SW 1271 (cell line): ENCODE results near the gene KRT35.

ENCODE experiments used
- DNase-seq, 2 experiments: peaks; one replicate each; lab custom pipeline; 2025; lab: John Stamatoyannopoulos, UW

KRT35 gene

DNA sequence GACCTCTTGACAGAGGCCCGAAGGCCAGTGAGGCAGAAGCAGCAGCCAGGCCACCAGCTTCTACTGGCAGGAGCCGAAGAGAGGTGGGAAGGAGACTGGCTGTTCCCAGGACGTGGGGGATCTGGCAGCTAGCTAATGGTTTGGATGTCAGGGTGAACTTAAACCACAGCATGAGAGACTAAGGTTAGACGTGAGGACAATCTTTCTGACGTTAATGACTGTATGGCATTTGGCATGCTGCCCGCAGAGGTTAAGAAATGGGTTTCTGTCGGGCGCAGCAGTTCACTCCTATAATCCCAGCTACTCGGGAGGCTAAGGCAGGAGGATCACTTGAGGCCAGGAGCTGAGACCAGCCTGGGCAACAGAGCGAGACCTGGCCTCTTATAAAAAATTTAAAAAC, 30.8 kb upstream of the KRT35 start:
- DNase-seq = no peak

- no peak for DNase-seq
These were observed 30.2 kb upstream of the KRT35 start for GRCh38 chr17:41511116-41511515.

DNA sequence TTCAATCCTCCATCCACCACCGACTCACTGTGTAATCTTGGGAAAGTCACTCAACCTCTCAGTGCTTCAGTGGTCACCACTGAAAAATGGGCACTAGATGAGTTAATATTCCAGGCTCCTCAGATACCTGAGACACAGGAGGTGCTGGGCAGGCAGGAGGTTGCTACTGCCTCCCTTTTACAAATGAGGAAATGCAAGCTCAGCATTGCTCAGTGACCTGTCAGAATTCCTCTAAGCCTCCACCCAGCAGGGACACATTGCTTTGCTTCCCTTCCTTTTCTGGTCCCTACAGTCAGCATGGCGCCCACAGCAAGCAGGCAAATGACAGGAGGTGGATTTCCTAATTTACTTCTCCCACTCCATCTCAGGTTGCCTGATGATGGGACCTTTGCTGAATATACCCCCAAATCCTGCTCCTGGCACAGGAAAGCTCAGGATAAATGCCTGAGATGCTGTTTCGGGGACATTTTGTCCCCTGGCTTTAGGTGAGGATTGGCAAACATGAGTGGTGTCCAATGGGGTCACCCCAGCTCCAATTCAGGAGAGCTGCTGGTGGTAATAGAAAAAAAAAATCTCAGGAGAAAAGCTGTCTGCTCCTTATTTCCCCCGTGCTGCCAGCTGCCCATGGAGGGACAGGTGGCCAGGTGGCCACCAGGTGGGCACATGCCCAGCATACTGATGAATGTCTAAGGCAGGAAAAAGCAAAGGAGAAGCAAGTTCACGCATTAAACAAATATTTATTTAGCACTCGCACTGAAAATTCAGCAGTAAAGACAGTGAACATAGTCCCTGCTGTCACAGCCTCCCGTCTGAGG, 29.5 kb upstream of the KRT35 start:
- no peak for DNase-seq

DNA sequence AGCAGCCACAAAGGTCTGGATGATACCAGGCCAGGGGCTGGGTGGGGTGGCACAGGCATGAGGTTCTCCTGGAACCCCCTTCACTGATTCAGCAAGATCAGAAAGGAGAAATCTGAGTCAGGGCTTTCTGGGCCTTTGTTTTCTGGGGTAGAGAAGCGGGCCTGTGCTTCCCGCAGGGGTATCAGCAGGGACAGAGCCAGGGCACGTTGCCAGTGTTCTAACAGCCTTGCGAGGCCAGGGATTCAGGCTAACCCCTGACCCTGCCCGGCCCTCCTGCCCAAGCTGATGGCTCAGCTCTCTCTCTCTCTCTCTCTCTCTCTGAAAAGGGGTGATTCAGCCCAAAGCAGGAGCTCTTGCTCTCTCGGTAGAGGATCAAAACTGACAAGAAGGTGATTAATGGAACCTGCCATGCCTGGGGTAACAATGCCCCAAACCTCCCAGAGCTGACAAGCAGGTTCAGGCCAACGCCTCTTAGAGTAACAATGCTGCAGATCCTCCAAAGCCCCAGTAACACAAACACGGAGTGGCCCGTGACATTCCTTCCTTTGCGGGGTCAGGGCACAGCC, 26.4 kb upstream of the KRT35 start:
- no peak for DNase-seq

DNA sequence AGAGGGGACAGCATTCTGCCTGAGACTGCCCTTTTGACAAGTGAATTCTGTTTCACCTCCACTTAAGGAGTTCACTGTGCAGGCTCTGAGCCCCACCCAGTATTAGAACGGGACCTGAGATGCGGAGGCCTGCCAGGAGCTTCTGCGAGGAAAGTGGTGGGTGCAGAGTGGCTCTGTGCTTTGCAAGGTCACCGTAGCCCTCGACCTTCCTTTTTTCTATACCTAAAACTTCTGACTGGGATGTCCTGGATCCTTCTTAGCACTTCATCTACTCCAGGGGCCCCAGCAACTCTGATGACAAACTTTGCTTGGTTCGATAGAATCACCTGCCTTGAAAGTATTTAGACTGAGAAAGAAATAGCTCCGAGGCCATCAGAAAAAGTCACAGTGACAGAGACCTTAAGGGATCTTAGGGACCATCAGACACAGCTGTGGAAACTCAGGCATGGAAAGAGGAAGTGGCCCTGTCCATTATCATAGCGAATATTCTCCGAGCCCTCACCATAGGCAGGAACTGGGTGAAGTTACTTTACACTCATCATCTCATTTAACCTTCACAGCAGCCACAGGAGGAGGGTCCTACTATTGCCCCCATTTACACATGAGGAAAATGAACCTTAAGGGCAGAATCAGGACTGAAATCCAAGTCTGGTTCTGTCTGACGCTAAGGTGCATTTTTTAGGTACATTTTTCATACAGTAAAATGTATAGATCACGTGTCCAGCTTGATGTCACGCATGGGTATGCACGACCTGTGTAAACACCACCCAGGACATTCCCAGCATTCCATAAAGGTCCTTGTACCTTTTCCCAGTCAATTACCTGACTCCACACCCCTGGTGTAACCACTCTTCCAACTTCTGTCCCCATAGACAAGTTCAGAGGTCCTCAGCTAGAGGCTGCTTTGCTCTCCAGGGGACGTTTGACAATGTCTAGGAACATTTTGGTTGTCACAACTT, 25.1 kb upstream of the KRT35 start:
- DNase-seq = no peak

- no peak for DNase-seq
These were observed 24.3 kb upstream of the KRT35 start, which contains the start of gene KRT13 for GRCh38 chr17:41505007-41505808. Gene KRT13 (minus strand): TSS chr17:41505612. CDS start chr17:41505550, 62 bp downstream.

DNA sequence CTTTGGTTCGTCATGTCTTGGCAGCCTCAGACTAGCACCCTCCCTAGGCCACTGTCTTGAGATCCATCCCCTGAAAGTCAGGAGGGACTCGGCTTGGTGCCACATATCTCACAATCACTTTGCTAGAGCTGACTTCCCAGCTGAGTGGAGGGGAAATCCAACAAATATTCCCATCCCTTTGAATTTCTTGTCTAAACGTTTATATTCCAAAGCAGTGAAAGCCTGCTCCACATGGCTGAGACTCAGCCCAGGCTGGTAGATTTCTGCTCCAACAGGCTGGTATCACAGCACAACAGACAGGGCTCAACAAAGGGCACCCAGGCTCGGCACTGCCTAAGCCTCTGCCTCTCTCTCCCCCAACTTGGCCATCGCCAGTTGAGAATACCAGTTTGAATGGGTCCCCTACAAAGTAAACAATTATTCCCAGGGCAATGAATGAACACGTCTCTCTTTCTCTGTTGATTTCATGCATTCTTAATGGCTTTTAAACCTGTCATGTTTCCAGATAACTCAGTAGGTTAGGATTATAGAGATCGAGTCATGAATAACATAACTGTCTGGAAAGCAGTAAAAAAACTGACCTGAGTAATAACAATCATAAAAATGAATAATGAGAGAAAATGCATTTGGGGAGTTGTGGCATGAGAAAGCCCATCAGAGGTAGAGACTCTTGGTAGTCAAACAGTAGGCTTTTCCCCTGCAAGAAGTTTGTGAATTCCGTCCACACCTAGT, 23.5 kb upstream of the KRT35 start:
- DNase-seq = no peak

DNA sequence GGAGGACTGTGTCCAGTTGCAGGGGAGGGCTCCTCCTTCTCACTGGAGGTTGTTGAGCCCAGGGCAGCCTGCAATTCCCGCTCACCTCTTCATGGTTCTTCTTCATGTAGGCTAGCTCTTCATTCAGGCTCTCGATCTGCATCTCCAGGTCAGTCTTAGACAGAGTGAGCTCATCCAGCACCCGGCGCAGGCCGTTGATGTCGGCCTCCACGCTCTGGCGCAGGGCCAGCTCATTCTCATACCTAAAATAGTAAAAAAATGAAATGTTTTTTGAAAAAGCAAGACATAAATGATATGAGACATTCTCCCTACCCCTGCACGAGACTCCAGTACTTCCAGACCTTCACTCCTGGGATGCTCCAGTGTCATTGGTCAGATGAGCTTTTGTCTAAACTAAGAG, 22.3 kb upstream of the KRT35 start:
- DNase-seq = no peak

DNA sequence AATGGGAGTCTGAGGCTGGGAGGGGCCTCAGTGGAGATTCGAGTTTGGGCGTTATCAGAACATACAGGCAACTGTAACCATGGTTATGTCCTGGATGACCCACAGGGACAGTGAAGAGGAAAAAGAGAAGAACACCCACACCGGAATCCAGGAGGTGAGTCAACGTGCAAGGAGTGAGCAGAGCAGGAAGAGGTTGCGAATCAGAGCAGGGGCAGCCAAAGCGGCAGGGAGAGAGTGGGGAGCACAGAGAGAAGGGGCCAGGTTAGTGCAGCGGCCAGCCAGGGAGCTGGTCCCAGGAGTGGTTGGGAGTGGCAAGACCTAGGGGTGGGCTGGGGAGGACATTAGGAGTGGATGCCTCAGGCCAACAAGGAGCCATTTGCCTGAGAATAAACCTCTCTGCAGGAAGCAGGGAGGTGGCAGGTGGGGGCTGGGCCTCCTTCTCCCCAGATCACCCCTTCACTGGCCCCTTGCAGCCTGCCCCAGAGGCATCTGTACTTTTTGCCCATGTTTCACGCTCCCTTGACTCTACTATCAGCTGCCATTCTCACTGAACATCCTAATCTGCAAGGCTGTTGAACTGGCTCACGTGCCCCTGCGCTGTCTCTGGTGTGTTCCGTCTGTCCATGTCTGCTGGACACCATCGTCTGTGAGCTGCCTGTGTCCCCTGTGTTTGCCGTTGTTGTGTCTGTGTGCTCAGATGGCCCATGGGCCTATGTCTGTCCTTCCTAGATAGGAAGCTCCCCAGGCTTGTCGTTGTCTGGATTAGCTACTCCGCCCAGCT, 19.4 kb upstream of the KRT35 start:
- peak; percentile 54 to 73 for DNase-seq

DNA sequence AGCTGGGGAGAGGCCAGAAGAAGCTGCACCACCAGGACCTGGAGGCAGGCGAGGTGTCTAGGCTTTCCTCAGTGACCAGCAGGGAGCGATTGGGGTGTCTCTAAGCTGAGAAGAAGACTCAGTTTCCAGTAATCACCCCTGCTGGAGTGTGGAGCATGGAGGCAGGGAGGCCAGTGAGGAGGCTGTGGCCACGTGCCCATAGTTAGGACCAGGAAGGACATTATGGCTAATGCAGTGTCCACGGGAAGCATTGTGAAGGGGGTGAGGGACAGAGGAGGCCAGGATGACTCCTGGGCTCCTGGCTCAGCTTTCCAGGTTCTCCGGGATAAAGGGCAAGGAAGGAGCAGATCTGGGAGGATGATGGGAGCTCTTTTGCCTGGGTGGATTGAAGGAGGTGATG, 18.8 kb upstream of the KRT35 start:
- DNase-seq = no peak

DNA sequence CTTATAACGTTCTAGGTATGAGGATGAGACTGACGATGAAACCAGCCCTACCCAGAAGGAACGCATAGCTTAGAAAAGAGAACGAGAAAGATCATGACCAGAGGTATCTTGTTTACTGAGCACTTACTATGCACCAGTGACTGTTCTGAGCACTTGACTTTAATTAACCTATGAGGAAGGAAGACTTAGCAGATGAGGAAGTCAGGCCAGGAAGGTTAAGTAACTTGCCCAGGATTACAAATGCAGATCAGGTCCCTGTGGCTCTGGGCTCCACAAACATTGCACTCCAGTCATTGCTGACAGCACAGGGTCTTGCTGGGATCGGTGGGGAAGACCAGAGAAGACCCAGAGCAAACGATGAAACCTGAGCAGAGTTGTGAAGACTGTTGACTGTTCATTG, 17.3 kb upstream of the KRT35 start:
- peak in 1 of 2 experiments; percentile 2 for DNase-seq

- DNase-seq = peak; percentile 55 to 87
These were observed 16.0 kb upstream of the KRT35 start for GRCh38 chr17:41496803-41497484.

DNA sequence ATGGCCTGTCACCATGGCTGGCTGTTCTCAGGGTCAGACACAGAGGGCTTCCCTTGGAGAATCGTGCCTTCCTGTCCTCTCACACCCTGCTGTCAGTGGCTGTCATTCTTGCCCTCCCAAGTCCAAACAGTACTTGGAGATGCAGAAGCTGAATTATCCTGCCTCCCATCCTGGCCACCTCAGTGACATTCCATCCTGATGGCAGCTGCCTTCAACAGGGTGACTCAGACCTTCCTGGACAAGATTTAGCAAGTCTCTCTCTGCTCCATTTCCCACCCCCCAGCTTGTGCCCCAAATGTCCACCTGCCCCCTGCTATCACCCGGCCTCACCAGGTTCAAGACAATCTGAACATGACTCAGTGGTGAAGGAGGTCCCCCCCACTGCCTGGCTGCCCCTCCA, 13.6 kb upstream of the KRT35 start:
- DNase-seq = peak in 1 of 2 experiments; percentile 5

DNA sequence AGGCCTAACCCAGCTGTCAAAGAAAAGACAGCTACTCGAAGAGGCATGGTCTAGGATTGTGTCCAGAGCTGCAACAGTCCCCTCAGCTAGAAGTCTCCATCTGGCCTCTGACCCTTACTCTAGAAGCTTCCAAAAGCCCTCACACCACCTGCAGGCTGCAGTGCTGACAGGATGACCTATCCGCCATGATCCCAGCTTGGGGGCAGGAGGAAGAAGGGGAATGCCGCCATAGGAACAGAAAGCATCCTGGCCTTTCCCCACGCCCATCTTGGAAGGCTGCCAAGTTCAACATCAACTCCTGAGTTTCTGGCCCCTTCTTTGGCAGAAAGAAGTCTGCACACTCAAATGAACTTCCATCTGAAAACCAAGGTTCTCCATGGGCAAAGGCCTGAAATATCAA, 11.8 kb upstream of the KRT35 start:
- peak in 1 of 2 experiments; percentile 52 for DNase-seq

- DNase-seq = no peak
These were observed 11.4 kb upstream of the KRT35 start for GRCh38 chr17:41492351-41492750.

- DNase-seq = no peak
These were observed 10.5 kb upstream of the KRT35 start for GRCh38 chr17:41491476-41491875.

- DNase-seq = no peak
These were observed 9.3 kb upstream of the KRT35 start for GRCh38 chr17:41490000-41490990.

DNA sequence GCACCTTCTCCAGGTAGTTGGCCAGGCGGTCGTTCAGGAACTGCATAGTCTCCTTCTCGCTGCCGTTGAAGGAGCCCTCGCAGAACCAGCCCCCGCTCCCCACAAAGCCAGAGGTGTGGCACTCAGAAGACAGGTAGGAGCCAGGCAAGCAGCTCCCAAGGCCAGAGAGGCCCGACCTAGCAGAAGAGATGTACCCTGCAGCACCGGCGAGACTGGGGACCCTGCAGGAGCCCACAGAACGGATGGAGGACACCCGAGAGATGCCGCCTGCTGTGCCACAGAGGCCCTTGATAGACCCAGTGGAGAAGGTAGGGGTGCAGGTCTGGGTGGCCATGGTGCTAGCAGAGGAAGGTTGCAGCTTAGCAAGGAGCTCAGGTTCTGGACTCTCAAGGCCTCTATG, 8.6 kb upstream of the KRT35 start, which contains the start of gene KRT36:
Gene KRT36, minus strand, starts transcription at position 380 of the 400 bp plus-strand sequence. Its CDS starts 46 bp downstream, at position 334.
- DNase-seq = no peak
